ENCODE measurements around the gene RBM5.

The RBM5 gene

DNA sequence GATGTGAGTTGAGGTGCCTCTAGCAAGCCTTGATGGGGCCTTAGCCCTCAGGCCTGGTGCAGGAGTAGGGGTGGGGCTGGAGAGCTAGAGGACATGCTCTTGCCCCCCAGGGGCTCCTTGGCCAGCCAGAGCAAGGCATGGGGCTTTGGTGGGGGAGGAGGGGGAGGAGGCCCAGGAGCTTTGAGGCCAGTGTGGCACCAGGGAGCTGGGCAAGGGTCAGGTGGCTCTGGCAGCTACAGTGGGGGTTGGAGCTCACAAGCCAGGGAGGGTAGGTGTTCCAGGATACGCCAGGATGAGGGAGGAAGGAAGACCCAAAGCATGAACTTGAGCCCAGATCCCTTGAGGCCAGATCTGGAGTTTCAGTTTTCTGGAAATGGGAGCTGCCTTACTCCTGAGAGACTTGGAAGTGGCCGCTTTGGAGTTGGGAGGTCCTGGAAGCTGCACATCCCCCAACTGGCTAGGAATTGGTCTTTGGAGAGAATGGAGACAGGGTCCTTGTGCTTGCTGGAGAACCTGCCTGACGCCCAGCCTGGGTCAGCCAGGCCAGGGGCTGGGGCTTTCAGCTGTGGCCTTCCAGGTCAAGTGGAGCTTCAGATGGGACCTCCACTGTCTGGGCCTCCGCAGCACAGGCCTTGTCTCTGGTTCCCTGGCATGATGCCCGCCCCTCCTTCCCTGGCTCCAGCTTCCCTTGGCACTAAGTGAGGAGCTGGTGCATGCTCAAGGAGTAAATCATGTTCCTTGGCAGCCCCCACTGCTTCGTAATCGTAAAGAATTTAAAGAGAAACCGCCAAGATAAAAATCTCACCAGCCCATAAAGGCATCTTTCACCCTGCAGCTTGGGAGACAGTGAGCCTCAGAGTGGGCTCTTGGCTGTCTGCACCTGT is 75.1 kb downstream of the RBM5 start:
- H3K27ac ChIP-seq = 0 out of 2 replicates have a peak overlapping the region, but pooled peaks have one; percentile 30
- TF ChIP-seq, protein P1, sequence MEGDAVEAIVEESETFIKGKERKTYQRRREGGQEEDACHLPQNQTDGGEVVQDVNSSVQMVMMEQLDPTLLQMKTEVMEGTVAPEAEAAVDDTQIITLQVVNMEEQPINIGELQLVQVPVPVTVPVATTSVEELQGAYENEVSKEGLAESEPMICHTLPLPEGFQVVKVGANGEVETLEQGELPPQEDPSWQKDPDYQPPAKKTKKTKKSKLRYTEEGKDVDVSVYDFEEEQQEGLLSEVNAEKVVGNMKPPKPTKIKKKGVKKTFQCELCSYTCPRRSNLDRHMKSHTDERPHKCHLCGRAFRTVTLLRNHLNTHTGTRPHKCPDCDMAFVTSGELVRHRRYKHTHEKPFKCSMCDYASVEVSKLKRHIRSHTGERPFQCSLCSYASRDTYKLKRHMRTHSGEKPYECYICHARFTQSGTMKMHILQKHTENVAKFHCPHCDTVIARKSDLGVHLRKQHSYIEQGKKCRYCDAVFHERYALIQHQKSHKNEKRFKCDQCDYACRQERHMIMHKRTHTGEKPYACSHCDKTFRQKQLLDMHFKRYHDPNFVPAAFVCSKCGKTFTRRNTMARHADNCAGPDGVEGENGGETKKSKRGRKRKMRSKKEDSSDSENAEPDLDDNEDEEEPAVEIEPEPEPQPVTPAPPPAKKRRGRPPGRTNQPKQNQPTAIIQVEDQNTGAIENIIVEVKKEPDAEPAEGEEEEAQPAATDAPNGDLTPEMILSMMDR (IDR thresholded peaks at IDR 0.05) = no peak
- no peak for TF ChIP-seq ZFX (IDR thresholded peaks at IDR 0.05; ENCODE audit: borderline replicate concordance)

DNA sequence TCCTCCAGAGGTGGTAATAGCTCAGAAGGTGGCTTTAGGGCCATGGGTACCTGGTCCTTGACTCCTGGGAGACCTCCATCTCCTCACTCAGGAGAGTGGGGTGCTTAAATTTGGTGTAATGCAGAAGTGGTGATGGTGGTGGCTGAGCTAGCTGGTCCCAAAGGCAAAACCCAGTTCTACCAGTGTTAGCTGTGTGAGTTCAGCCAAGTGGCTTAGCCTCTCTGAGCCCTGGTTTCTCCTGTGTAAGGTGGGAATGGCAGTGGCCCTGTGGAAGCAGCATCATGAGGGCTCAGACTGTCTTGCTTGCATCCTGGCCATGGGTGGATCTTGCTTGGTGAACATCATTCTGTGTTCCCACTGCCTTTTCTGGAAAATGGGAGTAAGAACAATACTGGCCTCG is 75.8 kb downstream of the RBM5 start:
- no peak for TF ChIP-seq ZFX (IDR thresholded peaks at IDR 0.05; ENCODE audit: borderline replicate concordance)
- TF ChIP-seq, protein P1 (IDR thresholded peaks at IDR 0.05) = no peak
- 0 out of 2 replicates have a peak overlapping the region, but pooled peaks have one; percentile 30 for H3K27ac ChIP-seq

DNA sequence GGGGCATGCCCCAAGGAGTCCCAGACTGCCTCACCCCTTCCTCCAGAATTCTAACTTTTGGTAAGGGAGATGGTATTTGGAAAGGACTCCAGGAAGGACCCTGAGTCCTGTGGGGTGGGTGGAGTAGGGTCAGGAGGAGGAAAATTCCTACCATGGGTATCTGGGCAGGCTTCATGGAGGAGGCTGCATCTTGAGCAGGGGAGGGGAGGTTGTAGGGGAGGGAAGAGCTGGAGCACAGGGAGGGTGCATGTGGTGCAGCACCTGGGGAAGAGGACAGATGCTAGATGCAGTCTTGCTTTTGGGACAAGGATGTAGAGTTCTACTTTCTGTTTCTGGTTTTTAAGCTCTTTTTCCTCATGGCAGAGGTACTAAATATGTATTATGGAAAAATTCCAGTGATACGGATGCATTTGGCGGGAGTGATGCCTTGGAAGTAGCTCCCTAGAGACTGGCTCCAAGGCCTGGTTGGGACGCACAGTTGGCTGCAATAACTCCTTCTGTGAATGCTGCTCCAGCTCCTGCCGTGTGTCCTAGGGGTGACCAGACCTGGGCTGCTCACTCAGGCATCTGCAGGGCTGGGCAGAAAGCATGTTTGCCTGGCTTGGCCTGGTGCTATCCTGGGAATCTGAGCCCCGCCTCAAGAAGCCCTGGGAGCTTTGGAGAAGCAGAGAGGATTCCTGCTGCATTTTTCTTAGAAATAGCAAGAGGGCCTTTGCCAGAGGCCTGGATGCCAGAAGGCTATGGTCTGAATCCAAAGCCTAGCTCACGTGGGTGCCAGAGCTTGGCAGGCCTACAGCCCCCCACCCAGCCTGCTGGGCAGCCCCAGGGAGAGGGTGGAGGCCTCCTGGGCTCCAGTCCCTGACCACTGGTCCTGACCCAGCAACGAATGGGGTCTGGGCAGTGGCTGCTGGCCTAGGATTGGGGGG is 76.5 kb downstream of the RBM5 start:
- TF ChIP-seq ZFX (IDR thresholded peaks at IDR 0.05; ENCODE audit: borderline replicate concordance) = no peak
- TF ChIP-seq, protein P1 (IDR thresholded peaks at IDR 0.05) = no peak
- H3K27ac ChIP-seq = no peak overlapping the region

DNA sequence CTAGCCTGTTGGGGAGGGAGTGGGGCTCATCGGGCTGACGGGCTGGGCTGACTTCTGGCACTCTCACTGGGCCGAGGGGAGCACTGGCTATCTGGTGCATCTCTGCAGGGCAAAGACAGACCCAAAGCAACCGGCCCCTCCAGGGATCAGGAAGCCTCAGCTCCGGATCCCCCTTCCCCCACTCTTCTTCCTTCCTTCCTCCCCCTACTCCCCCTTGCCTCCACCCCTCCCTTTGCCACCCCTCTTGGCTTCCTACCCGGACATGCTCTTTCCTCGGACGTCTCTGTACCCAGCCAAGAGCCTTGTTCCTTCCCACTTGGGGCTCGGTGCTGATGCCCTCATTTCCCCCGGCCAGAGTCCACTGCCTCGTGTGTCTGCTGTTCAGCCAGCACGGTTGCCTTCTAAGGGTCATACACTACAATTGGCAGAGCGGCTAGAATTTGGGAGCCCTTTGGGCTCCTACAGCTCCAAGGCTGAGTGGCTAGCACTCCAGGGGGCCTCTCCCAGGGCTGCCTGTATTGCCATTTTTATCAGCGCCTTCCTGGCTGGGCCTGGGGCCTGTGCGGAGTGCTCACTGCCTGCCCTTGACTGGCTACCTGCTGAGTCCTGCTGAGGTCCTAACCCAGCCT is 77.3 kb downstream of the RBM5 start:
- TF ChIP-seq, protein P1 (IDR thresholded peaks at IDR 0.05) = no peak
- TF ChIP-seq ZFX (IDR thresholded peaks at IDR 0.05; ENCODE audit: borderline replicate concordance) = no peak
- H3K27ac ChIP-seq = no peak overlapping the region

DNA sequence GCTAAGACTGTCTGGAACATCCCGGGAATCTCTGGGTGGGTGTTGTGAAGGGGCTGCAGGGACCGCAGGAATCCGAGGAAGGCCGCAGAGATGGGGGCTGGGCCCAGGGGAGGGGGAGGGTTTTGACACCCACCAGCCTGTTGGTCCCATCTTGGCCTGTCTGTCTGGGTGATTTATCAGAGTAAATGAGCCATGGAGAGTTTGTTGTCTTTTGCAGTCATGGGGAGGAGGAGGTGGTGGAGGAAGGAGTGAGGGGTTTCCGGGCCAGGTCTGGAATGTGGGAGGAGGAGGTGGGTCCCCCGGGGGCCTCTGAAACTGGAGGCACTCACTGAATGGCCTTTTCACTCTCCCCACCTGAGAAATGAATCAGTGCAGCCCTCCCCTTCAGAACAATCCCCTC is 77.9 kb downstream of the RBM5 start:
- TF ChIP-seq, protein P1 (IDR thresholded peaks at IDR 0.05) = no peak
- no peak for TF ChIP-seq ZFX (IDR thresholded peaks at IDR 0.05; ENCODE audit: borderline replicate concordance)
- no peak overlapping the region for H3K27ac ChIP-seq

DNA sequence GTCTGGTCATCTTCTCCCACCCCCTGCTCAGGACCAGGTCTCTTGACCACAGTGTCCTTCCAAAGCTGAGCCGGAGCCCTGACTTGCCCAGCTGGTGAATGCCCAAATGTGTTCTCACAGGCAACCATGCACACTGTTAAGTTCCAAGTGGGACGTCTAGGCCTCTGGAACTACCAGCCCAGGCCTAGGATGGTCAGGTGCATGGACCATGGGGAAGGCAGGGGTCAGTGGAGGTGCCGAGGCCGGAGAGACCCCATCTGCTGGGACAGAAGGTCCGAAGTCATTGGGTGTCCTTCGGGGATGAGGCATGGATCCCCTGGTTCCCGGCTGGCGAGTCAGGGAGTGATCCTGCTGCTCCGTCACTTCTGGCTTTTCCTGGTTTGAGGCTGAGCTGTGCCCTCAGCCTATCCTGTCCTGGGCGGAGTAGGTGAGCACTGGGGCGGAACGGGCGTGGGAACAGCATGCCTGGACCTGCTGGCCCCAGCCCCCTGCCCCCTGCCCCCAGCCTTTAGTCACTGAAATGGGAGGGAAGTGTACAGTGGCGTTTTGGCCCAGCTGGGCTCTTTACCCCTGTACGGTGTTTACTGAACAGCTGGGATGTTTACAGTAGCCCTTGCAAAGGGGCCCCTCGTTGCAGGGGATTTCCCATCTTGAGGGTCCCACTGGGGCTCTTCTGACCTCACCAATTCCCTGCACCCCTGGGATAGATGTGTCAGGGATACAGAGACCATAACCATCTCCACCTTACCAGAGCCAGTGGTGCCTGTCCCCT is 78.5 kb downstream of the RBM5 start:
- TF ChIP-seq, protein P1 (IDR thresholded peaks at IDR 0.05) = no peak
- no peak for TF ChIP-seq ZFX (IDR thresholded peaks at IDR 0.05; ENCODE audit: borderline replicate concordance)
- no peak overlapping the region for H3K27ac ChIP-seq

Data from 22Rv1 (cell line).